Epithelial cell of prostate (primary cell): Measurements from ENCODE around the gene LOXL1.
A peak's percentile ranks its signal among the peaks of the same experiment; 100 is the strongest.

ENCODE experiments used
- DNase-seq: peaks from one replicate; pipeline ENCODE4 v3.0.0-alpha.2; 2011; ENCODE audit warnings: low read depth, low spot score
- H3K27ac ChIP-seq: fragments of 450-650 bp; 2 replicates; pipeline ENCODE4 v1.5.1; 2017; ENCODE audit warnings: mild to moderate bottlenecking

Gene LOXL1

DNA sequence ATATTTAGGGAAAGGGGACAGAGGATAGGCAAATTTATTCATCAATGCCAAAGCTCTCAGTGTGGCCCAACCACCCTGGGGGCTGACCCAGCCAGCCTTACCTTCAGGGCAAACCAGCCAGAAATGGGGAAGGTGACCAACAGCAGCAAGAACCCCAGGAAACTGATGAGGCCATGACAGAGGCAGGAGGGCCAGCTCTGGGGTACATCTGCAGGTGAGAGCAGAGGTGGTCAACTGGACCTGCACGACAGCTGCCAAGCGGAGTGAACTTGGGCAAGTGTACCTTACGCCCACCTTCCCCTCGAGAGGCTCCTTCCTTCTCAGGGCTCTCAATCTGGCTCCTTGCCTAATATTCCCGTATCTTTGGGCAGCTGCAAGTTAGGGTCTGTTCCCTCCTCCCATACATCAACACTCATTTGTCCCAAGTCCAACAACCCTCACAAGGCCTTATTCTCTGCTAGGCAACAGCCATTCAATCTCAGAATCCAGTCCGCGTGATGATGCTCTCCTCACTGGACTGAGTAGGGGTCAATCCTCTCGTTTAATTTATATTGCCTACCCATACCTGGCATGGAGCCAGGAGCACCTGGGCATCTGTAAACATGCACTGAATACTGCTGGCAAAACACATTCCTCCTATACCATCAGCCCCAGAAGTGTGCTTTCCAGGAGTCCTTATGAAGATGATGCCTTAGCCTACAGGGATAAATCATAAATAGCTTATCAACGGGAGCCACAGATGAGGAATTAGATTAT lies 64.2 kb downstream of the LOXL1 start:
- no peak for DNase-seq
- H3K27ac ChIP-seq, result peak overlapping the region; percentile 76

DNA sequence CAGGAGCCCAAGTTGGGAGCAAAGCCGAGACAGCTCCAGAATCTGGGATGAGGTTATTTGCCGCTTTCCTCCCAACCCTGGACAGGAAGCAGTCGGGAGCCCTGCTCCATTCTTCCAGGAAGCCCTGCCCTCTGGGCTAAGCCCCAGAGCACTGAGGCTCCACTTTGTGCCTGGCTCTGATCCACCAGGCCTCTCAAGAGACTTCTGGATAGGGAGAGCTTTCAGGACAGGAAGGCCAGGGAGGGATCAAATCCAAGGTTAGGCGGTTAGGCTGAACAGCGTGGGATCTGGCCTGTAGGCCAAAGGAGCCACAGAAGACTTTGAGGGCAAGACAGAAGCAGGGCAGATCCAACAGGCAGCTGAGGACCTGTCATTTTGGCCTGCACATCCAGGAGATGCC lies 65.0 kb downstream of the LOXL1 start:
- no peak for DNase-seq
- H3K27ac ChIP-seq, result peak overlapping the region; percentile 37

DNA sequence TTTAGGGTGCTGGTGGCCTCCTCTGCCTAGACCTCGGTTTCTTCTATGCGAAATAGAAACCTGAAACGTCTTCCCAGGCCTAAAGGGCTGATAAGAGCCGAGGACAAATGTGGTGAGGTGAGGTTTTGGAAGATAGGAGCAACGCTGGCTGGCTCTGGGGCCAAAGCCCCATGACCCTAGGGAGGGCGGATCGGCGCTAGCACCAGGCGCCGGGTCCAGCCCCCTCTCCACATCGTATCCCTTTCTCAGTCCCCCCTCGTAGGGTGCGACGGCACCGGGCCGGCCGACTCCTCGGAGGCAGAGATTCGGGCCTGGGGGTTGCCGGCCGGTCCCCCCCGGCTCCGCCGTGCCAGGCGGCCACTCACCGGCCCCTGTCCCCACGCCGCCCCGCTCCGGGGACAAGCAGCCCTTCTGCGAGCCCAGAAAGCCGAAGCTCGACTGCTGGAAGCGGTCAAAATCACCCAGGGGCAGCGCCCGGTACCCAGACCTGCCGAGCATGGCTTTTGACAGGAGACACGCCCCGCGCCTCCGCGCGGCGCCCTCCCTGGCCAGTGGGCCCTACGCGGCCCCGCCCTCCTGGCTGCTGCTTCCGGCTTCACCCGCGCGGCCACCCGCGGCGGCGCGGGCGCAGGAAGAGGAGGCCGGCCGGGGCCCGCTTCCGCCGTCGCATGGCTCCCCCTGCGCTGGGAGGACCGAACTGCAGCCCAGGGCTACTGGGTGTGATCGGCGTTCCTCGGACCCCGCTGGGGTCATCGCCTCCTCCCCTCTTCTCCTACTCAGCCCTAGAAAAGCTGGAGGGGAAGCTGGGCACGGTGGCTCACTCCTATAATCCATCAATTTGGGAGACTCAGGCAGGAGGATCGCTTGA lies 65.7 kb downstream of the LOXL1 start, which contains the start of gene STOML1:
STOML1 (minus strand) TSS at position 570 of the 868 bp plus-strand sequence; CDS start at position 498, 72 bp downstream.
- DNase-seq, result peak; percentile 73
- peak within 1 kb of the TSS; percentile 37 for H3K27ac ChIP-seq

DNA sequence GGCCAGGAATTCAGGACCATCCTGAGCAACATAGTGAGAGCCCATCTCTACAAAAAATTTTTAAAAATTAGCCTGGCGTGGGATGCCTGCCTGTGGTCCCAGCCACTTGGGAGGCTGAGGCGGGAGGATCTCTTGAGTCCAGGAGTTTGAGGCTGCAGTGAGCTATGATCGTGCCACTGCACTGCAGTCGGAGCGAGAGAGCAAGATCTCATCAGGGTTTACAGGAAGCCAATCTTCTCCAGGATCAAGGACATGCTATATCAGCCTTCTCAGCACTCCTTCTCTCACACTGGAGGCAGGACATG lies 66.3 kb downstream of the LOXL1 start:
- H3K27ac ChIP-seq, result no peak overlapping the region
- no peak for DNase-seq

DNA sequence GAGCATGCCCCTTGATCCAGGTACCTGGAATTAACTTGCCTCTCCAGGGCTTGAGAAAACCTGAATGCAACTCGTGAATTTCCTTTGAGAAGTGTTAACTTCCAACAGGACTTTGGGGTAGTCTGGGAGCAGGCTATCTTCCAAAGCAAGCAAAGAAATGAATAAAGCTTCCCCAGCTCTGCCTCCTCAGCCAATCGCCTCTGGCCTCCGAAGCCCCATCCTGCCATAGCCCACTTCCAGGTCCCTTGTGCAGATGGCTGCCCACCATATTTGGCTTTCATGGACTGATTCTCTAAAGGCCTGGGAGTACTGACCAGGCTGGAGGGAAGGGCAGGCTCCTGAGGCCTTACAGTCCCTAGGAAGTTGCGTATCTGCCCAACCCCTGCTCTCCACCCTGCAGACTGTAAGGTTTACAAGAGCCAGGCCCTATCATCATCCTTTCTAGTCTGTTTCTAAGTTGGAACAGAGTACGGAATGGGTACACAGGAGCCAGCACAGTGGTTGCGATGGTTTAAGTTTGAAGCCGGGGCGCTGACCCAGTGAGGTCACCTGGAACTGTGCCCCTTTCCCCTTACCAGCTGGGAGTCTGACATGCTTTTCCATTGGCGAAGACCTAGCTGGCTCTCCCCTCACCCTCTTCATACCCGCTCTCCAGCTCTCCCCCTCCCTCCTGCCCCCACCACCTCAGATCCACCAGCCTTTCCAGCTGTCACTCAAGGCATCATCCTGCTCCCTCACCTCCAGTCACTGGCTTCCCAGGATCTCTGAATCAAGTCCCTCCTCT lies 67.1 kb downstream of the LOXL1 start:
- DNase-seq, result no peak
- no peak overlapping the region for H3K27ac ChIP-seq

DNA sequence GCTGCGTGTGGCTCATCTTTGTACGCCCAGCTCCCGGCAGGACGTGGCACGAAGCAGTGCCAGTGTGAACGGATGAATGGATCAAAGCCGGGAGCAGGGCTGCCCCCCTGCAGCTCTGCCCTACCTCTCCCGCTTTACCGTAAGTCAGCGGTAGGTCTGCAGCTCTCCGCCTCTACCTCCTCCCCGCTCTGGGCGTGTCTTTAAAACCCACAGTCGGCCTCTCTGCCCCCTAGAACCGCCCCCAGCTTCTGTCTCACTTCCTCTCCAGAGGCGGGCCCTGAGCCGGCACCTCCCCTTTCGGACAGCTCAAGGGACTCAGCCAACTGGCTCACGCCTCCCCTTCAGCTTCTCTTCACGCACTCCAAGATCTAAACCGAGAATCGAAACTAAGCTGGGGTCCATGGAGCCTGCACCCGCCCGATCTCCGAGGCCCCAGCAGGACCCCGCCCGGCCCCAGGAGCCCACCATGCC lies 68.2 kb downstream of the LOXL1 start, which contains the start of gene PML:
PML (plus strand) TSS at position 304 of the 471 bp plus-strand sequence; CDS start at position 401, 97 bp downstream.
- peak within 1 kb of the TSS; percentile 60 for H3K27ac ChIP-seq

DNA sequence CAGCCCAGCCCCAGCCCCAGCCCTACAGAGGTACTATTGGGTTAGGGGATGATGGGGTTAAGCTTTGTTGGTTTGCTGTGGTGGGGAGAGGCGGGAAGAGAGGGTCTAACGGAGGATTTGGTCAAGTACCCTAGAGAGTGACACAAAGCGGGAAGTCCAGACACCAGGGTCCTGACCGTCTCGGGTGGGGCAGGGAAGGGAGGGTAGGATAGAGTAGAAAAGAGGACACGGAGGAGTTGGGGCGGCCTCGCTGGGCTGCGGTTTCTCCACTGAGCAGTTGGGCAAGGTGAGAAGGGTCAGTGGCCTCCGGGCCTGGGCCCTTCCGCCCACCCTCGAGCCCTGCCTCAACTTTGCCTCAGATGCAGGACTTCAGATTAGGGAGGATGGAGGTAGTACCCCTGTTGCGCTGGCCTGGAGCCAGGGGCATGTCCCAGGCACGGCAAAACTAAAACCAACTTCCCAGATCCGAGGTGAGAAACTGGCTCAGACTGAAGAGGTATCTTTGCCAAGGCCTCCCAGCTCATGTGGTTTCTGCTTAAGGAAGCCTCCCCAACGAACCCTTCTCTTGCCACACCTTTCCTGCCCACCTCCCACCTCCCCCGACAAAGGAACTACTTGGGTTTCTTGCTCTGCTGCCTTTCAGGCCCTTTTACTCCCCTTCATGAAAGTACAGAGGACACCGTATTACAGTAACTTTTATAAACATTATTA lies 68.8 kb downstream of the LOXL1 start:
- peak overlapping the region; percentile 60 for H3K27ac ChIP-seq
- no peak for DNase-seq

More for the DNA sequence above, 68.2 kb downstream of the LOXL1 start, which contains the start of gene PML:
- peak; percentile 73 for DNase-seq

DNA sequence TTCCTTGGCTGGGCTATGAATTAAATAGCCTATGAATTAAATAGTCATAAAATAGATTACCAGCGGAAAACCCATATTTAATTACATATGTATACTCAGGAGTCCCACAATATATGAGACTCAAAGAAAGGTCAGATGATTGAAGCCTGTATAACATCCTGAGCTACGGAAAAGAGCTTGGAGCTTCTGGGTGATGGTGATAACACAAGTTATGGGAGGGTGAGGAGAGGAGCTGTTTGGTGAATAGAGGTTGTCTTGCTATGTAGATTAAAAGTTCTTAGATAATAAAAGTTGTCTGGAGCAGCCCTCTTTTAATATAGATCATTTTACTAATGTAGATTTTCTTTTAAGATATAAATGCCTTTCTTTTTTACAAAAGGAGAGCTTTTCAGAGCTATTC lies 70.0 kb downstream of the LOXL1 start:
- peak overlapping the region; percentile 60 for H3K27ac ChIP-seq
- DNase-seq, result no peak

DNA sequence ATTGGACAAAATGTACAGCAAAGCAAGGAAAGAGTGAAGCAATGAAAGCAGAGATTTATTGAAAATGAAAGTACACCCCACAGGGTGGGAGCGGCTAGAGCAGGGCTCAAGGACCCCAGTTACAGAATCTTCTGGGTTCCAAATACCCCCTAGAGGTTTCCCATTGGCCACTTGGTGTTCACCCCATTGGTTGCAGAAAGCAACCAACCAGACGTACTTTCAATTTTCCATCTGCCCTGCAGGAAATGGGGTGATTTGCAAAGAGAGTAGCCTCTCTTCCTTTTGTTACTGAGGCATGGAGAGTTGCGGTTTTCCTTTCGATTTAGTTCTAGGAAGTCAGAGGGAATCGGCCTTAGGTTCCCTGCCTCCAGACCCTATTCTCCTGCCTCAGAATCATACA lies 70.7 kb downstream of the LOXL1 start:
- H3K27ac ChIP-seq, result peak overlapping the region; percentile 60
- no peak for DNase-seq

DNA sequence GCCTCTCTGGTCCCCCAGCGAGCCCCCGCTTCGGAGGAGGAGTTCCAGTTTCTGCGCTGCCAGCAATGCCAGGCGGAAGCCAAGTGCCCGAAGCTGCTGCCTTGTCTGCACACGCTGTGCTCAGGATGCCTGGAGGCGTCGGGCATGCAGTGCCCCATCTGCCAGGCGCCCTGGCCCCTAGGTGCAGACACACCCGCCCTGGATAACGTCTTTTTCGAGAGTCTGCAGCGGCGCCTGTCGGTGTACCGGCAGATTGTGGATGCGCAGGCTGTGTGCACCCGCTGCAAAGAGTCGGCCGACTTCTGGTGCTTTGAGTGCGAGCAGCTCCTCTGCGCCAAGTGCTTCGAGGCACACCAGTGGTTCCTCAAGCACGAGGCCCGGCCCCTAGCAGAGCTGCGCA lies 71.7 kb downstream of the LOXL1 start:
- H3K27ac ChIP-seq, result no peak overlapping the region
- DNase-seq, result no peak
